HG02885 (cell line): ENCODE measurements around the gene COL18A1.

Experiments
- ATAC-seq: cut with Tn5 transposase; IDR thresholded peaks from one replicate; pipeline ENCODE4 v1.9.1; 2021; ENCODE audit warnings: mild to moderate bottlenecking; ENCODE audit not compliant: unreplicated experiment, poor library complexity

Gene COL18A1

DNA sequence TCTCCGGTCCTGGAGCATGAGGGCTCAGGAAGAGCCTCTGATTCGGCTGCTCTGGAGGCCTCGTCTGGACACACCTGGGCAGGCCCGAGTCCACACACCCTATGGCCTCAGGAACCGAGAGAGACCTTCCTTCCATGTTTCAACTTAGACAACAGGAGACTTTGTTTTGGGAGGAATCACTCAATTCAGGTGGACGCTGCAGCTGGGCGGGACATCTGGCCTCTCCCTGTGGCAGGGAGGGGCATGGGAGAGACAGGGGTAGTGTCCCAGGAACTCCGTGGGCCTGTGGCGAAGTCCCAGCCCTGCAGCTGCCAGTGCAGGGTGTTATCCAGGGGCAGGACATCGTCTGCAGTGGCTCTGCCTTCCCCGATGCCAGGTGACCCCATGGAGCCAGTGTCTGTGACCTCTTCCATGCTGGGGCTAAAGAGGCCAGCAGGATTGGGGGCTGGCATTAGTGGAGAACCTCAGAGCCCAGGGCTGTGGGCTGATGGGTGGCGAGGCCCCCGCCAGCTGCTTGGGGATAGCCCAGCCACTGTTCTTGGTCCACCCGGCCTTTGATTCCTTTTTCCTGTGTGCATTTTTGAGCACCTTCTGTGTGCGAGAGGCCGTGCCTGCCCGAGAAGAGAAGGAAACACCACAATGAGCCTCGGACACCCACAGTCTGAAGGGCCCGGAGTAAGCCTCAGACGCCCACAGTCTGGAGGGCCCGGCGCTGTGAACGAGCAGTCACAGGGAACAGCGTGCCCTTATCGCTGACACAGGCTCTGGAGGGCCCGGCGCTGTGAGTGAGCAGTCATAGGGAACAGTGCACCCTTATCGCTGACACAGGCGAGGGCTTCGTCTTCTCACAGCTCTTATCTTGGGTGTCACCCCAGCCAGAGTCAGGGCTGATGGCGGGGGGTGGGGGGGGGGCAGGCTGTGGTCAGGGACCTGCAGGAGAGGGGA lies 6.2 kb downstream of the COL18A1 start:
- ATAC-seq = no peak

DNA sequence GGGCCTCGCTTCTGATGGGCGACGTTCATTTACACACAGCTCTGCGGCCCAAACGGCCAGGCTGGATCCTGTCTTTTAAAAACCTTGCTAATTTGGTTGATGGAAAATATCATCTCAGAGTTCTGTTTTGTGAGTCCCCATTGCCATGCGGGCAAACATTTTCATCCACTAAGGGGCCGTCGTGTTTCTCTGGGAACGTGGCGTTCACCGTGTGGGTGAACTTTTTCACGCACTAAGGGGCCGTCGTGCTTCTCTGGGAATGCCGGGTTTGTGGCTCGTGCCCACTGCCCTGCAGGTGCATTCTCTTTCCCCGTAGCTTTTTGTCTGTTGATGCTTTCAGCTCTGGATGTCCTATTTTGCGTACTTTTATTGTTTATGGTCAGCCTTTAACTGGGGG lies 6.8 kb downstream of the COL18A1 start:
- no peak for ATAC-seq

DNA sequence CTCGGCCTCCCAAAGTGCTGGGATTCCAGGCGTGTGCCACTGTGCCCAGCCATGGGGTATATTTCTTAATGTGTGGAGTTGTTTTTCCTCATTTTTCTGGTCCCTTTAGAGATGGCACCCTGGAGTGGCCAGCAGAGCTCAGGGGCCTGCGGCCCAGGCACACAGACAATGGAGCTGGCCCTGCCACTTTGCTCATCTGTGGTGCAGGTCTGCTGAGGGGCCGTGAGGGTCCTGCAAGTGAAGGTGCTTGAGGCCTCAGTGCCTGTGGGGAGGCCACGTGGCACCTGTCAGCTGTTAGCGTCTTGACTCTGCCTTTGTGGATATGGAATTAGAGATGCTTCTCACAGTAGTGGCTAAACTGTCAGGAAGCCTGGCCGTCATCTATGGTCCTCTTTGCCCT lies 7.5 kb downstream of the COL18A1 start:
- no peak for ATAC-seq

DNA sequence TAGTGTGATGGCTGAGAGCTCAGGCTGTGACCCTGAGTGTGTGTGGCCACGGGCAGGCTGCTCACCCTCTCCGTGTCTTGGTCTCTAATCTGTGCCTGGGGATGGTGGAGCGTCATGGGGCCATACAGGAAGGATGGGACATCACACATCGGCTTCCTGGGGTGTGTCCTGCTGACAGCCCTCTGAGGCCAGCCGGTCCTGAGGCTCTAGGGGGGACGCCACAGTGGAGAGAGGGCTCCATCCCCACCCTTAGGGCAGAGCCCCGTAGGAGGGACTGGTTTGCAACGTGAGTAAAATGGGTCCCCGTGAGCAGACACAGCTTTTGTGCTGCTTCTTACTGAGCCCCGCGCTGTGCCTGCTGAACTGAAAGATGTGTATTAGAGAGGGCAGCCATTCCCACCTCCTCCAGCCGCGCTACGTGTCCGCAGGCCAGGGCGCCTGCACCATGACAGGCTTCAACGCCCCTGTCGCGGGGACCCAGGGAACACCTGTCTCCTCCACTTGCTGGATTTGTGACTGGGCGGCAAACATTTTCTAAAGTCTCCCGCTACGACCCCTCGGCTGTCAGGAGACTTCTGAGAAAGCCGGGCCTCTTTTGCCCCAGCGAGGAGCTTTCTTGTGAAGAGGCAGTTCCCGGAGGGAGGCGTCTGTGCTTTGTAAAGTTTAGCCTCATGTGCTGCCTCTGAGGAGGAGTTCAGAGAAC lies 8.1 kb downstream of the COL18A1 start:
- ATAC-seq = no peak

DNA sequence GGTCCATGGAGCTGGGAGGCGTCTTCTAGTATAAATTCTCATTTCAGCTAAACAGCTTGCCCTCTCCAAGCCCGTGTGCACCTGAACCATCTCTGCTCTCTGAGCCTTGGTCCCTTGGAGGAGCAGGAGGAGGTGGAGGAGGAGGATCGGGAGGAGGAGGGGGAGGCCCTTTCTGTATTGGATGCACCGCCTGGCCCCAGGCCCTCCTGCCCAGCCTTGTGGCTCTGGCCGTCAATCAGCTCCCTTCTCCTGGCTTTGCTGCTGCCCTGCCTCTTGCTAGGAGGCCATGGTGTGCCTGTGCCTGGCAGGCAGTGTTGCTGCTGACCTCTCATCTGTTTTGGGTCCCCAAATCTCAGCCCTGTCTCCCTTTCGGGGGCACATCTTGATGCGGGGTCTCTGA lies 9.0 kb downstream of the COL18A1 start:
- no peak for ATAC-seq

DNA sequence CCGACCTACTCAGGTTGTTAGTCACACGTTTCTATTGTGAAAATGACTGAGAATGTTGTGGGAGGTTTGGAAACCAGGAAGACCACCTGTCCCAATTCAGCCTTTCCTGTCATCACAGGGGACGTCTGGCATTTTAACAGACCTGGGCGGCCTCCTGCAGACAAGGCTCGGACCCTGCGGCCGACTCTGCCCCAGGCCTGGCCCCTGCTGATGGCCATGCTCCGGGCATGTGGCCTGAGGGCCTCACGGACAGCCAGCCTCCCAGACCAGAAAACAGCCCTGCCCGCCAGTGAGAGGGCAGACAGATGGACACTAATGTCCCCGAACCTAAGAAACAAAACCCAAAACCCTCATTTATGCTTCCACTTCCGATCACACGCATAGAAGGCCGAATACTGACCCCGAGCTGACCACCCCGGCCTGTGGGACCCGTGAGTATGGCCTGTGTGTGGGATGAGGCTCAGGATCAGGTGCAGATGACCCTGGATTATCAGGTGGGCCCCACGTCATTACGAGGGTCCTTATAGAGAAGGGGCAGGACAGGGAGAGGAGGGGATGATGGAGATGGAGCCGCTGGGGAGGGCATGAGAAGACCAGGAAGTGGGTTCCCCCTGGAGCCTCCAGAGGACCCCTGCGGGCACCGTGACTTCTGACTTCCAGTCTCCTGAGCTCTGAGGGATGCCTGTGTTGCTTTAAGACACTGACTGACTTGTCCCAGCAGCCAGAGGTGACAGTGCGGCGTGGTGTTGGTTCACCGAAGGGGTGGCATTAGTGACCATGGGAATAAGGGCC lies 9.6 kb downstream of the COL18A1 start:
- no peak for ATAC-seq

DNA sequence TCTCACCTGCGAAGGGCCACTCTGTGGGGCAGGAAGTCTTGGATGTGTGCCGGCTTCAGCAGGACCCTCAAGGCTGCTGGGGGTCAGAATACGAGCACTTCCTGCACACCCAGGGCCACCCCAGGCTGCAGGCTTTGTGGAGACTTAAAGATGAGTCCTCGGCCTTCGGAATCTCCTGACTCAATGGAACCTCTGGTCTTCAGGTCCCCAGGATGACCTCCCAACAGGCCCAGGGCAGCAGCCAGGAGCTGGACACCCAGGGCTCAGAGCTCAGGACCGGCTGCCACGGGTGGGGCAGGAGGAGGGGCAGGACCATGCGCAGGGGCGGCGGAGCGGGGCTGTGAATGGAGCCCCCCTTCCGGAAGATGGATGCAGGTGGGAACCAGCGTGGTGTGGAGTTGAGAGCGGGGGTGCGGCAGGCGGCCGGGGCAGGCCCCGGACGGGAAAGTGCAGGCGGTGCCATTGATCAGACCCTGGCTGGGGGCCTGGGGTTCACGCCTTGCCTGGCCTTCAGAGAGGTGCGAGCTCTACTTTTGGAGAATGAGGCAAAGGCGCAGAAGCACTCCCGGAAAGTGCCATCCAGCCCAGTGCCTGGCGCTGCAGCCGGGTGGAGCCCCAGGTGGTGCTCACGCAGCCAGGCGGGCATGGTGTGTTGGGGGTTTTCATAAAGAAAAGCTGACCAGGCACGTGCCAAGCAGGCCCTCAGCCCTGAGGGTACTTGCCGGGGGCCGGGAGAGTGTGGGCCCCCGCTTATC lies 10.4 kb downstream of the COL18A1 start:
- ATAC-seq = no peak

DNA sequence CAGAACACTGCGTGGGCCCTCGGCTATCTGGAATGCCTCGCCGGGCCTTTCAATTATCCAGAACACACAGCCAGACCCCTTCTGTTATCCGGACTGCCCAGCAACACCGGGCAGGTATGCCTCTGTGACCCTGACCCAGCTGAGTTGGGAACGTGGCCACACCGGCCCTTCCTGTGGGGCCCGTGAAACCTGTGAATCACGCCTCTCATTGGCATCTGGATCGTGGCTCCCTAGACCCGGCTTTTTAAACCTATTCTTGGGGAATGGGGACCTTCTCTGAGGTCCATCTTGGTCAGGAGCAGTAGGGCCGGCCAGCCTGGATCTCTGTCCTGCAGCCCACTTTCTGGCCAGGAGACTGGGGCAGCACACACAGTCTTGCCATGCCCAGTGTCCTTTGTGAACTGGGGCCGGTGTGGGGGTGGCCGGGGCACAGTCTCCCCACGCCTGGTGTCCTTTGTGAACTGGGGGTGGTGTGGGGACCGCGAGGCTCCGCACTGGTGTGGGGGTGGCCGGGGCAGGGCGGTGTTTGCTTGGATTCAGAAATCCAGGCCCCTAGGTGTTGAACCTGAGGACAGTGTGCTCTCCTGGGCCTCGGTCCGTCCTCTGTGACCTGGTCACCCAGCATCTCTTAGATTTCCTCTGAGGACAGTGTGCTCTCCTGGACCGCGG lies 11.1 kb downstream of the COL18A1 start:
- no peak for ATAC-seq

DNA sequence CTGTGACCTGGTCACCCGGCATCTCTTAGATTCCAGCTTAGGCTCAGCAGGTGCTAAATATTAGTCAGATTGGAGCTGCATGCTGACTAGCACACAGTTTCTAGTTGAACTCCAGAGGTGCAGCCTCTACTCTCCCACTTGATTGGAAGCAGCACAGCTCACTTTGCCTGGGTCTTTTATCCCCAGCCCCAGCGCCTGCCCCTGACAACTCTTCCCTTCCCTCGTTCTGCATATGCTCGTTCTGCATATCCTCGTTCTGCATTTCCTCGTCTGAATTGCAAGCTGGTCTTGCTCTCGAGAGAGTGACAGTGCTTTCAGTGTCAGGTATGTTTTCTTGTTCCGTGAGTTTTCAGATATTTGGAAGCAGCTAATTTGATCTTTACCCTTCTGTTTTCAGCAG lies 11.7 kb downstream of the COL18A1 start:
- no peak for ATAC-seq

DNA sequence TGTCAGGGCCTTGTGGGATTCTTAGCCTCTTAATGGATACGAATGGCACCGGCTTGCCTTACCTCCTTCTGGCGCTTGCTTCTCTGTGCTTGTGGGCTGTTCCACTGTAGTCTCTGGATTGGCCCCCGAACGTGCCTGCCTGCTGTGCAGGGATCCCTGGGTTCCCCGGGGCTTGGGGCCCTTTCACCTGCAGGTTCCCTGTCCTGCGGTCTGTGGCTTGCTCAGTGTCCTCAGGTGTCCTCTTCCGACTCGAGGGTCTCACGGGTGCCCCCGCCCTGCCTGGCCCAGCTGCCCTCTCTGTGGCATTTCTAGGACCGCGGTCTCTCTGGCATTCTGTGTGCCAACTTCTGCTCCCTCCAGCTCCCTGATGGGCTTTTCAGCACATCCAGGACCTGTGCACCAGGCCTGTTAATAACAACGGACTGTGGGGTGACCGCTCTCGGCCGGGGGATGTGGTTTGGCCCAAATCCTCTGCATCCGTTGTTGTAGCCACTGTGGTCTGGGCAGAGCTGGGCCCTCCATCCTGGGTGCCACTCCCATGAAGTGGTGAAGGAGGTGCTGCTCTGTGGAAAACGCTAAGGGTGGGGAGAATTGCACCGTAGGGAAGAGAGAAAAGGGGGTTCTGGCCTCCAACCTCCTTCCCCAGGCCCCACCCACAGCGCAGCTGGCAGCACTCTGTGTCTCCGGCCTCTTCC lies 12.4 kb downstream of the COL18A1 start:
- no peak for ATAC-seq

DNA sequence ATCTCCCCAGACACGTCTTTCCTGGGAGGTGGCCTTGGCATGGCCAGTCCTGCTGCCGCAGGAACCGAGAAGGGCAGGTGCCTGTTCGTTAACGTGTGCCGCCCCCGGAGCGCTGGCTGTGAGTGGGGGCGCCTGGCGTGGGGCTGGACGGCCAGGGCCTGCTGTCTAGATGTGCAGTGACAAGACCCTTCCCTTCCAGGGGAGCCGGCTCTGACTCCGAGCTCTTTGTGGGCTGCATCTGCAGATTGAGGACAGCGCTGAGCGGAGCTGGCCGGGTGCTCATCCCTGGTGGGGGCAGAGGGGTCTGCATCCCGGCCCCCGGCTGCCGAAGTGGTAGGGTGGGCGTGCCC lies 13.0 kb downstream of the COL18A1 start:
- ATAC-seq = no peak

DNA sequence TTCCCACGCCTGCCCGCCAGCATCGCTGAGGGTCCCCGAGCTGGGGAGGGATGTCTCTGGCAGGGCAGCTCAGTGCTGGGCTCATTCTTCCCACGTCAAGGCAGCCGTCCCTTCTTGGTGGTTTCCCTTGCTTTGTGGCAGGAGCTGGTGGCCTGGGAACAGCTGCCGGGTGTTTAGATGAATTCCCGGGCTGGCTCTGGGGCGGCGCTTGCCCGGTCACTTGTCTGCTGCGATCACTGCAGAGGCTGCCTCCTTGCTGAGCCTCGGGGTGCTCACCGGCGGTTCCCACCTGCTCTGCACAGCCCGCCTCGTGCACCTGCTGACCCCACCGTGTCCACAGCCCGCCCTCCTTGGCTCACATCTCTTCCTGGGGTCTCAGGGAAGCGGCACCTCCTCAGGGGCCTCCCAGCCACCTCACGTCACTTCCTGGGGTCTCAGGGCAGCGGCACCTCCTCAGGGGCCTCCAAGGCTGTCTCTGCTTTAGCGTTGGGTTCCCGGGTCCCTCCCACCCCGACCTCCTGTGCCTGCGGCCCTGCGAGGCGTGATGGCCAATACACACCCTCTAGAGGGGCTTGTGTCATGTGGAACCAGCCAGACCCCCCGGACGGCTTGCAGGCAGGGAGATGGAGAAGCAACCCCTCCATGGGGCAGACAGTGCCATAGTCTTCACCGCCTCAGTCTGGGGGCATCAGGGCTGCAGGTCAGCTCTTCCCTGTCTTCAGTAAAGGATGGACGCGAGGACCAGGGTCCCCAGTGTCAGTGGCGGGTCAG lies 13.5 kb downstream of the COL18A1 start:
- no peak for ATAC-seq

DNA sequence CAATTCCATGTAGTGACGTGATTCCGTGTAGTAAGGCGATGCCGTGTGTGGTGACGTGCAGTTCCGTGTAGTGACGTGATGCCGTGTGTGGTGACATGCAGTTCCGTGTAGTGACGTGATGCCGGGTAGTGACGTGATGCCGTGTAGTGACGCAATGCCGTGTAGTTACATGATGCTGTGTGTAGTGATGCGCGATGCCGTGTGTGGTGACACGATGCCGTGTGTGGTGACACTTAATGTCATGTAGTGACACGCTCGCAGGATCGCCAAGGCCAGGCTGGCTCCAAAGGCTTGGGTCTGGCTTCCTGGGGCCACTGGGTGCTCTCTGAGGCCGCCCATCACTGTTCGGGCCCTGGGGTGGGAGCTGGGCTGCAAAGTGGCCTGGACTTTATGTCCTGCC lies 14.2 kb downstream of the COL18A1 start:
- ATAC-seq = no peak

DNA sequence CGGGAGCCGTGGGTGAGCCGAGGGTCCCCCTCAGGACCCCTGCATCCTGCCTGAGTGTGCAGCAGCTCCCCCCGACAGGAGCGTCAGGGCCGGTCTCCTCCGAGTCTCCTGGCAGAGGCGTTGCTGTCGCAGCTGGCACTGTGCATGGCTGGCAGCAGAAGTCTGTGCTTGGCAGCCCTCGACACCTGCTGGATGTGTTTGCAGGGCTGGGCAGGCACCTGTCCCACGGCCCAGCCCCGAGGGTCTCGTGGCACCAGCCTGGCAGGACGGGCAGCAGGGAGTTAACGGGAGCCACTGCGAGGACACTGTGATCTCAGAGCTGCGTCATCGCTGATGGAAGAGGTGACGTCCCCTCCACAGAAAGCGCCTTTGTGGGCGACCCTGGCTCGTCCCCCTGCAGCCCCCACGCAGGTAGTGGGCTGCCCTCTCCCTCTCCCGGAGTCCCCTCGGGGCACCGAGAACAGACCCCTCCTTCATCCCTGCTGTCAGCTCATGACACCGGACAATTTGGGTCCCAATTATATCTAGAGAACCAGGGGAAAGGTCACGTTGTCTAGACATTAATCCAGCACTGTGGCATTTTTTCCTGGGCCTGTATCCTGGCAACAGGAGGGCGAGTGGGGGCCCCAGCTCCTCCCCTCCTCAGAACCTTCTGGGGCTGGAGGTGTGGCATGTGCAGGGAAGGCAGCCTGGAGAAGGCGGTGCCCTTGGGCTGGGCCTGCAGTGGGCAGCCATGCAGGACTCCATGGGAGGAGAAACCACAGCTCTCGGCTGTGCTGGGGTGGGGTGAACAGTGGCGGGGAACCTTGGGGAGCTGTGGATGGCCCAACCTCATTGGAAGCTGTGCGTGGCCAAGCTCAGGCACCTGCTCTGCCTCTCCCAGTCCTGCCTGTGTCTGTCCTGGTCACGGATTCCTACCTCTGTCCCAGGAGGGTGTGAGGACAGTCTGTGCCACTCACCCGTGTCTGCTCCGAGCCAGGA lies 15.4 kb downstream of the COL18A1 start:
- ATAC-seq = no peak

DNA sequence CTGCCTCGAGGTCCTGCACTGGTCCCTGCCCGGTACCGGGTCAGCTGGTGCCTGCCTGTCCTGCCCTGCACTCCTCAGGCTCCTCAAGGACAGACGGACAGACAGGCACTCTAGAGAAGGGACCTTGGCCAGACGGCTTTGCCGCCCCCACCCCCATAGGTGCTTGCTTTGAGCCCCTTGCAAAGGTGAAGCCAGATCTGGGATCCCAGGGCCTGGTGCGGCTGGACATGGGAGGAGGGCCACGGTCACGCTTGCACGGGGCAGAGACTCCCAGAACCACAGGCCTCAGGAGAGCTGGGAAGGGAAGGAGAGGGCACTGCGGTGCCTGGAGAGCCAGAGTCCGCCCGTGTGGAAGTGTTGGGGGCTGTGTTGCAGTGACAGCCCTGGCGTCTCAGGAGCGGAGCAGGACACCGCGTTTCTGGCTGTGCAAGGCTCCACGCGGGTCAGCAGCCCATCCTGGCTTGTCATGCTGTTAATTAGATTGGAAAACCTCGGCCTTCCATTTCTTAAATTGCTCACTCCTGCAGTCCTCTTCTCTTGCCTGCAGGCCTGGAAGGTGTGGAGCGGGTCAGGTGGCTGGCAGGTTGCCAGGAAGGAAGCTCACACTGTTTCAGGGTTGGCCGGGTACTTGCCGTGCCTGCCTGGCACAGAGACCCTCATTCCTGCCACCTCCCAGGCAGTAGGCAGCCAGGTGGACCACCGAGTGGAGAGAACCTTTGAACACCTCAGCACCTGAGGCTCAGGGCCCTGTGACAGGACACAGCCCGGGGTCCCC lies 16.3 kb downstream of the COL18A1 start:
- no peak for ATAC-seq
